Neural progenitor cell (in vitro differentiated cells): ENCODE results near the gene EBF4.

Experiments
- CTCF ChIP-seq: fragments of 200-600 bp; sonication (generic); IDR thresholded peaks from 2 replicates; pipeline ENCODE4 v1.5.1; 2017; ENCODE audit warnings: antibody characterized with exemption, mild to moderate bottlenecking
- EZH2phosphoT487 ChIP-seq: fragments of 200-600 bp; sonication (generic); IDR thresholded peaks from 2 replicates; pipeline ENCODE4 v1.6.1; 2017; ENCODE audit warnings: antibody characterized with exemption

GRCh38 chr20:2659547-2659946 lies 33.0 kb upstream of the EBF4 start:
- TF ChIP-seq EZH2phosphoT487 (no peak), CTCF (no peak)
